GM13977 (cell line): Measurements from ENCODE around the gene FBXO34.

Experiments
- DNase-seq: peaks from one replicate; pipeline ENCODE4 v3.0.0; 2012; ENCODE audit warnings: low spot score
- CTCF ChIP-seq: IDR thresholded peaks from 2 replicates; pipeline ENCODE4 v1.5.1; 2012; ENCODE audit warnings: mild to moderate bottlenecking, control low read depth; ENCODE audit not compliant: insufficient read depth; ENCODE audit errors: extremely low read depth, missing control alignments
- in situ Hi-C: fragments of 300-500 bp; cut with MboI; formaldehyde crosslinking; loops from one replicate; pipeline ENCODE4 v1.12.0; 2022; ENCODE audit warnings: low sequenced_read_pairs, low pct_unique_long_range_greater_than_20kb, mixed read lengths, inconsistent platforms; ENCODE audit not compliant: unreplicated experiment

FBXO34 gene

DNA sequence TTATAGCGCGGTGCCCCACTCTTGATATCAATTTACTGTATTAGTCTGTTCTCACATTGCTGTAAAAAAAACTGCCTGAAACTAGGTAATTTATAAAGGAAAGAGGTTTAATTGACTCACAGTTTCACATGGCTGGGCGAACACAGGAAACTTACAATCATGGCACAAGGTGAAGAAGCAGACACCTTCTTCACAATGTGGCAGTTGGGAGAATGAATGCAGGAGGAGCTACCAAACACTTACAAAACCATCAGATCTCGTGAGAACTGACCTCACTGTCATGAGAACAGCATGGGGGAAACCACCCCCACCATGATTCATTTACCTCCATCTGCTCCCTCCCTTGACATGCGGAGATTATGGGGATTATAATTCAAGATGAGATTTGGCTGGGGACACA is 42.3 kb downstream of the FBXO34 start:
- no peak for TF ChIP-seq CTCF
- DNase-seq: no peak
- in situ Hi-C loops: no loop called here

DNA sequence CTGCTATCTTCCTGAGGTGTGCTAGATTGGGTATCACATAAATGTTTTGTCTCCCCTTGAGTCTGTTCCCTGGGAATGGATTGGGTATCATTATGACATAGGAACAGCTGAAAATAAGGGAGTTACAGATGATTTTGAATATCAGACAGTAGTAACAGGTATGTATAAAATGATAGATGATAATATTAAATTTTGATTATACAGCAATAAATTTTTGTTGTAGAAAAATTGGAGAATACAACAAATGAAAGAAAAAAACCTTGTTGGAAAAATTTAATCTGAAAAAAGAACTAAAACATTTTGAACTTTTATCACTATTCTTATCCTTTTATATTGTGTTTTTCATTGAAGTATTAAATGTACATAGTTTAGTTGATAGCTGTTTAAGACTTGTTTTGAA is 43.2 kb downstream of the FBXO34 start:
- no peak for TF ChIP-seq CTCF
- in situ Hi-C loops: no loop called here
- DNase-seq: no peak

GRCh38 chr14:55316564-55316963 is 45.3 kb downstream of the FBXO34 start:
- in situ Hi-C loops: no loop called here
- no peak for TF ChIP-seq CTCF
- DNase-seq: no peak

DNA sequence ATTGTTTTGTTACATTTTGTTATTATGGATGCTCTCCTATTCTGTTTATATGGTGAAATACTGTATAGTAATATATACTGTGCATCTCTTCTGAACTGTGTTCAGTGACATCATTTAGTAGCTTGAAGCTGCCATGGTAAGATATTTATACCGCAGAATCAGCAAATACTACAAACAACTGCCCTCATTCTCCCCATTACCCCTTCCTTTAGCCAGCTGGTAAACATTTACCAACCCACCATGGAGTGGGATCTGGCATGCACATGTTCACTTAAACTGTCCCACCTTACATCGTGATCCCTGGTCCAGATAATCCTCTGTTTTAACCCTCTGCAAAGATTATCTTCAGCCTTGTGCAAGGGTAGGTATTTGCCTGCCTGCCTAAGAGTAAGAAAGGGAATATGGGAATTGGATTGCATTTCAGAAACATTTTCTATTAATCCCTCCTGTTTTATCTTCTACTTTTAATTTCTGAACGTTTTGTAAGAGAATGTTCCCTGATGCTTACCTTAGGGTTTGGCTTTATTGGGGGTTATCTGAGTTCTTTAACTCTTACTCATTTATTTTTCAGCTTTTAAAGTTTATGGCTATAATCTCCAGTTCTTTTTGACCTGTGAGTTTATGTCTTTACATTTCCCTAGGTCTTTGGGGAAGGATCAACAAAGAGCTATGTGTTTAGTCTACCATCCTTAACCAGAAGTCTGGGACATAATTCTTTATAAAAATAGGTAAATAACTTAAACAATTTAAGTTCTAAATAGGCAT is 46.5 kb downstream of the FBXO34 start:
- no peak for TF ChIP-seq CTCF
- in situ Hi-C loops: no loop called here
- no peak for DNase-seq

DNA sequence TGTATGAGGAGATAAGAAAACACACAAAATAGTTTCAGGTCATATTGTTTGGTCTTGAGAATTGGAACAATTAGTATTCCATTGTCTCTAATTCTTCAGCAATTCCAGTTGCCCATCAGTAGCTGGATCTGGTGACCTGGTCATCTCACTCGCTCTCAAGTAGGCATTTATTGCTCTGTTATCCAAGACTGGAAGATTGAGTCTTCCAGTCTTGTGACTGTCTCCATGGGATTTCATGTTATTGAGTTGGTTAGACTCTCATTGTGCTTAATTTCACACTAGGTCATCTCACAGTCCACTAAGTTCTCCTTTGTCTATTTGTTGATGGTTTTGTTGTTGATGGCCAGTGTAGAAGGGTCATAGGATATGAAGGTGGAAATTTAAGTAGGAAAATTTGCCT is 47.5 kb downstream of the FBXO34 start:
- no peak for TF ChIP-seq CTCF
- DNase-seq: no peak
- in situ Hi-C loops: no loop called here

GRCh38 chr14:55323910-55324309 is 52.7 kb downstream of the FBXO34 start:
- DNase-seq: no peak
- no peak for TF ChIP-seq CTCF
- in situ Hi-C loops: no loop called here

- no peak for TF ChIP-seq CTCF
- in situ Hi-C loops: no loop called here
- no peak for DNase-seq
Measured at GRCh38 chr14:55324812-55325211, 53.6 kb downstream of the FBXO34 start.
